SH-SY5Y (cell line): ENCODE measurements around the gene APBA1.

ENCODE experiments used
- GATA2 ChIP-seq: IDR thresholded peaks from 2 replicates; pipeline ENCODE4 v1.6.1; 2011; ENCODE audit warnings: mild to moderate bottlenecking, low read depth, low read length
- GATA3 ChIP-seq: IDR thresholded peaks from 2 replicates; pipeline ENCODE4 v1.6.1; 2011; ENCODE audit warnings: low read depth, mild to moderate bottlenecking, low read length, moderate library complexity

DNA sequence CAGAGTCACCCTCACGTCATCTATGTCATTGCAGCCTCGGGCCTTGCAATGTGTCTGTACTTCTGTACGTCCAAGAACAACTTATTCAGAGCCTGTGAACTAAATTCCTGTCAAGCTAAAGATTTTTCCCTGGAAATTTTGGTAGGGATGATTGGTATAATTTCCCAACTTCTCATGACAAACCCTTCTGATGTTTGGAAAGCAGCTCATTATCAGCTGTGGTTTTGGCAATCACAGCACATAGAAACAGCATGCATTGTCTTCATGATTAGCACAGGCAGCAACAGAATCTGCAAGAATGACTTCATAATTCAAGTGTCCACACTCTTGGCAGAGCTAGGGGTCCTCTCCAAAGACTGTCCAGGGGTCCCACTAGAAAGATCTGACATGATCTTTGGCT, 49.5 kb downstream of the APBA1 start:
- TF ChIP-seq GATA2 (no peak), GATA3 (no peak)
